Mucosa of gallbladder (tissue), 1 donor: Measurements from ENCODE around the gene UPF2. TPM values are rescaled to one million over a fixed set of nuclear protein-coding genes. Genes with fewer than 3 reads are reported as not detected.
"Not testable (repeated sequence)": the region's sequence is repeated elsewhere in the genome, so short reads cannot be mapped to it uniquely, and the experiment has no call there.

Source experiments
- DNase-seq: peaks from one replicate; pipeline ENCODE4 v3.0.0-alpha.2; 2020; ENCODE audit warnings: low spot score
- total RNA-seq: library from RNA; stranded (reverse); gene quantifications from one replicate; pipeline ENCODE4 v1.2.1, GENCODE V29; 2021
- donor health status: DM: no; HTN: no; CAD: no.

UPF2 gene
- total RNA-seq, 1 donor from 2014 or later, result 15.8 TPM

DNA sequence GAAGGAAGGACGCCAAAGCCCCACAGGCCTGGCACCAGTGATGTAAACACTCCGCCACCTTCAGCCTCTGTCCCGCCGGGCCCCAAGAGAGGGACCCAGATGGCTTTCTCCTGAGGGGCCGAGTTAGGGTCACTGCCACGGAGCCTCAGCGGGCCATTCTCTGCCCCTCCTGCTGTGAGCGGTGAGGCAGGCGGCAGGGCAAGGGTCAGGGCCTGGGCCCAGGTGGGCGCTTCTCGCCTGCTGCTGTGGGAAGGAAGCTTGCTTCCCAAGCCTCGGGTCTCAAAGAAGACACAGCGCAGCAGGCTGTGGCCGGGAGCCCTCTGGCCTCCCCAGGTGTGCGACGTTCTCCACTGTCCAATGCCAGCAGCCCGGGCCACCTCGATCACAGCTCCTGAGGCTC lies 134.7 kb downstream of the UPF2 start:
- DNase-seq, result no peak

DNA sequence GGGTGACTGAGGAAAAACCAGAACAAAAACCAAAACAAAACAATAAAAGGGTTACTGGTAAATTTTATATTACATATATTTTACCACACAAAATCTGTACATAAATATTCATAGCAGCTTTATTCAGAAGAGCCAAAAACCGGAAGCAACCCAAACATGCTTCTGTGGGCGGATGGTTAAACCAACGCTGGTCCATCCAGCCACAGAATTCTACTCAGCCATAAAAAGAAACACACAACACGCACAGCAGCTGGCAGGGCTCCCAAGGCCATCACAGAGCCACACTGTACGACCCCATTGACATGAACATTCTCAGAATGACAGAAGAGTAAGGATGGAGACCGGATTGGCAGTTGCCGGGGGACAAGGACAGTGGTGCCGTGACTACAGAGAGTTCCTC lies 135.9 kb downstream of the UPF2 start:
- no peak for DNase-seq

- DNase-seq, result no peak
Measured at GRCh38 chr10:11902646-11903045, 140.0 kb downstream of the UPF2 start.

DNA sequence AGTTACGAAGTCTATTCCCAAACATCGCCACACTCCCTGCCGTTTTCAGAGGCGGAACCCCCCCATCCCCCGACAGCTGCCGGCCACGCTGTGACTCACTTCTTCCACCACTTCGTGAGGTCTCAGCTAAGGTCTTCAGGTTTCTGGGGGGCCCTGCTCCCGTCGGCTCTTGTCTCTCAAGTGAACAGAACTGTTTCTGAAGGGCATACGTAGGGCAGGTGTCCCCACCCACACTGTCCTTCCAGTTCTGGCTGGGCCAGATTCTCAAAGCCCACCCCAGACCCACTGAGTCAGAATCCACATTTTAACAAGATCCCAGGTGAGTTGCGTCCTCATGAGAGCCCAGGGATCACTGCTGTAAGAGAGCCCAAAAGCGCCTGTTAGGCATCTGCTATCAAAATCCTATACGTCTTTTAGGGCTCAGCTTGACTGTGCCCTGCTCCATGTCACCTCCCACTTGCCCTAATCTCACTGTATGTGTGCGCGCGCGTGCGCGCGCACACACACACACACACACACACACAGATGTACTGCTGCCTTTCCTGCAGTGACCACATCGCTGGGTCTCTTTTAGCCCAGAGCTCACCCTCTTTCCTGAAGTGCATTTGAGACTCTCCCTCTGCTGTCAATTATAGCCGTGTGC lies 140.7 kb downstream of the UPF2 start:
- DNase-seq, result no peak

- DNase-seq, result no peak
Measured at GRCh38 chr10:11901454-11901832, 141.2 kb downstream of the UPF2 start.

DNA sequence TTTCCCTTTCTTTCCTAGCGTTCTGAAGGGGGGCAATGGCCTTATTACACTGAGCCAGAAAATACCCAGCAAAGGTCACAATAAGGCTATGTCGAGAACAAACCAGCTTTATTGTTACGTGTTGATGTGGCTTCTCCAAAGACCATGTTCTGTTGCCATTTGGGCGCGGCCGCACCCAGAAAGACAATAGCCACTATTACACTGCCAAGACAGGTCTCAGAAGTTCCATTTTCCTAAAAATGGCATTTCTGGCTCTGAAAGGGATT lies 141.6 kb downstream of the UPF2 start:
- DNase-seq, result no peak

DNA sequence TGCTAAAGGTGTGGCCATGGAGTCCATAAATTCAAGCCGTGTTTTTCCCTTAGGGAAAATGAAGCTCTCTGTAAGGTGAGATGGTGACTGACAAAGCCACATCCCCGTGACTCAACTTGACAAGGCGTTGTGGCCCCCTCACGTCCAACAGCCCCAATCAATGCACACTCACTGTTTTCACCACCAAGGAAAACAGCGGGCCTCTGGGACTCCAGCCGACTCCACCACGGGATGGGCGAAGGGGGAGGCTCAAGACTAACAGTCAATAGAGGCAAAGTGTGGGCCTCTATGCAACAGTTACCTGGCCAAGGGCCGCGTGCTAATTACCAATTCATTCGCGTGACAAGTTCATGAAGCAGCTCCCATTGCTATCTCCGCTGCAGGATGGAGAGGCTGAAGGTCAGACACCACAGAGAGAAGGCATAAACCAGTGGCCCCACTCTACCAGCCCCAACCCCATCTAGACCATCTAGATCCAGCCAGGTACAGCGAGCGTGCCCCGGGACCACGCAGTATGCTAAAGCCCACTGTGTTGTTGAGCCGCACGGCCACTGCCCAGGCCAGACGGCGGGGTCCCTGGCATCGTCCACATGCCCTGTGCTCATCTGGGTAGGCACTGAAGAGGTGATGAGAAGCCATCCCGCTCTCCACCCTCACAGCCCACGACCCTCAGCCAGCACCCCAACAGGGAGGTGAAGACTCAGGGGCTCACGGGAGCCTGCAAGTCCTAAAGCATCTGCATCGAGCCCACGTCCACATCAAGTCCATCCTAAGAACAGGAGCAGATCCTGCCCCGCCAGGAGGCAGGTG lies 143.3 kb downstream of the UPF2 start:
- no peak for DNase-seq

GRCh38 chr10:11898372-11899066 lies 144.1 kb downstream of the UPF2 start:
- DNase-seq, result peak; percentile 44

DNA sequence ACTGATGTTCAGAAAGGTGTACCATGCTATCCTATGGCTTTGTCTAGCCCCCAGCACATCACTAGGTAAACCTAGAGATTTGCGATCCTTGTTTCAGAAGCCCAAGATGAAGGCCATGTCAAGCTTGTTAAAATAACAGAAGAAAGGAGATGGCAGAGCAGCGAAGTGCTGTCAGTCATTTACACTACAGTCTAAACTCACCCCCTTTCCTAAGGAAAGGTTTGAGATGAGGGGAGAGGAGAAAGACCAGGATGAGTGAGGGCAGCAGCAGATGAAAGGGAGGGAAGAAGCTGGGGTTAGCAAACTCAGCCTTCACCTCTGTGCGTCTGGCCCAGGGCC lies 144.6 kb downstream of the UPF2 start:
- no peak for DNase-seq

DNA sequence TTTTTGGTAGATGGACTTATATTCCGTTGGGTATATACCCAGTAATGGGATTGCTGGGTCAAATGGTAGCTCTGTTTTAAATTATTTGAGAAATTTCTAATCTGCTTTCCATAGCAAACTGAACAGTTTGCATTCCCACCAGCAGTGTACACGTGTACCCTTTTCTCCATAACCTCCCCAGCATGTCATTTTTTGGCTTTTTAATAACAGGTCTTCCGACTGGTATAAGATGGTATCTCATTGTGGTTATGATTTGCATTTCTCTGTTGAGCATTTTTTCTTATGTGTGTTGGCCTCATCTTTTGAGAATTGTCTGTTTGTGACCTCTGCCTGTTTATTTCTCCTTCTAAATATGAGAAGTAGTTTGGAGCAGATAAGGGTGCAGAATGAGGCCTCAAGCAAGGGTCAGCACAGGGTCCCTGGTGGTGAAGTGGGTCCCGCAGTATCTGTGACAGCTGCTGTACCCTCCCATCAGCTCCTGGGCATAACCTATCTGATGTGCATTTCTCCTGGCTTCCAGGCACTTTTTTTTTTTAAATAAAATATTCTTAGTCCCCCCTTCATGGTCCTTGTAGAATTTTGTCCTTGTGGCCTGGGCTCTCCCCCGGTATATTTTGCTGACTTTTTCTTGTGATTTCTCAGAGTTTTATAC lies 145.9 kb downstream of the UPF2 start:
- no peak for DNase-seq

- no peak for DNase-seq
Measured at GRCh38 chr10:11895598-11895997, 147.0 kb downstream of the UPF2 start.

DNA sequence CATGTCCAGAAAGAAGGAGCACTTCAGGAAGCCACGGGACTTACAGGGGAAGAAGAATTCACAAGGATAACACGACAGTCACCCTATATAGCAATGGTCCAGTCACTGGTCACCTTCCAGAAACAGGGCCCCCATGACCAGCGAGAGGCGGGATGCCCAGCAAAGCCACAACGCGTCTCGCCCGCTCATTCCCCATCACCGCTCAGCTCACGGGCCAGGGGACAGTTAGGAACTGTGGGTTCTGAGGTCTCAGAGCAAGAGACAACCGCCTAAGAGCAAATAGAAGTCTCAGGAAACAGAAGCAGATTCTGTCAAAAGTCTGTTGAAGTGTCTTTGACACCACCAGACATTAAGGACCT lies 147.5 kb downstream of the UPF2 start:
- DNase-seq, result no peak

DNA sequence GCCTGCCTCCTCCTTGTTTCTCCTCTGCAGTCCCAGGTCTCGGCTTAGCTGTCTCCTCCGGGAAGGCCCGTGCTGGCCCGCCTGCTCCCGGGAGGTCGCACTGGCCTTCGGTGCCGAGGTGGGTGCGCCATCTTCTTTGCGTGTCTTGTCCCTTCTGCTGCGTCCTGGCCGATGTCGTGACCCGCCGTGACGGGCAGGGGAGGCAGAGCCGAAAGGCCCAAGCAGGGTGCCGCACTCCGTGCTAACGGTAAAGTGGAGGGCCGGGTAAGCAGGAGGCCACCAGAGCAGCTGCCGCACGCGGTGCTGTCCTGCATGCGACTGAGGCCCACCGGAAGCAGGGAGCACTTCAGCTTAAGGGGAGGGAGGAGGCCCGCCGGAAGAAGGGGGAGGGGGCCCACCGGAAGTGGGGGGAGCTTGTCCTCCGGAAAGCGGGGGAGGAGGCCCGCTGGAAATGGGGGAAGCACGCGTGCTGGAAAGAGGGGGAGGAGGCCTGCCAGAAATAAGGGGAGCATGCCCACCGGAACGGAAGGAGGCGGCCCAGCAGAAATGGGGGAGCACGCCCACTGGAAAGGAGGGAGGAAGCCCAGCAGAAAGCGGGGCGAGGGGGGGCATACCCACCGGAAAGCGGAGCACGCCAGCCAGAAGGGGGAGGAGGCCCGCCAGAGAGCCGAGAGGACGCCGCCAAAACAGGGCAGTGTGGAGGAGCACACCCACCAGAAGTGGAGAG lies 148.1 kb downstream of the UPF2 start:
- DNase-seq, result no peak

DNA sequence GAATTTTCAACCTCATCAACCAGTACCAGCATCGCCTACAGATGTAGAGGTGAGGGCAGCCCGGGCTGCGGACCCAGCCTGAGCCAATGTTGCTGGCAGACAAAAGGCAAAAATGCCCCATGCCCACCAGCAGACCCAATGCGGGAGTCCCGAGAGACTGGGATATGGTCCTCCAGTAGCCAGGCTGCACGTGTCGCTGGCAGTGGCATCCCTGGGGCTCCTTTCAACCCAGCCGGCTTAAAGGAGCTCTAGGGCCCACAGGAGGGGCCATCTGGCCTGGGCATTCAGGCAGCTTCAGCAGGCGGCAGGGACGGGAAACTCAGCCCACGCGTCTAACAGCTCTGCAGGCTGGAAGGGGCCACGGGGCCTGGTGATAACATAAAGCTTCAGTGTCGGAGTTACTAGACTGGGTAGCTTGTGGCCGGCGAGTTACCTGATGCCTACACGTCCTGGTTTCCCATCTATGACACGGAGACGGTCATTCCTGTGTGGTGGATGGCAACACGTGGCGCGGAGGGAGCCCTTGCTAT lies 148.8 kb downstream of the UPF2 start:
- DNase-seq, result no peak

DNA sequence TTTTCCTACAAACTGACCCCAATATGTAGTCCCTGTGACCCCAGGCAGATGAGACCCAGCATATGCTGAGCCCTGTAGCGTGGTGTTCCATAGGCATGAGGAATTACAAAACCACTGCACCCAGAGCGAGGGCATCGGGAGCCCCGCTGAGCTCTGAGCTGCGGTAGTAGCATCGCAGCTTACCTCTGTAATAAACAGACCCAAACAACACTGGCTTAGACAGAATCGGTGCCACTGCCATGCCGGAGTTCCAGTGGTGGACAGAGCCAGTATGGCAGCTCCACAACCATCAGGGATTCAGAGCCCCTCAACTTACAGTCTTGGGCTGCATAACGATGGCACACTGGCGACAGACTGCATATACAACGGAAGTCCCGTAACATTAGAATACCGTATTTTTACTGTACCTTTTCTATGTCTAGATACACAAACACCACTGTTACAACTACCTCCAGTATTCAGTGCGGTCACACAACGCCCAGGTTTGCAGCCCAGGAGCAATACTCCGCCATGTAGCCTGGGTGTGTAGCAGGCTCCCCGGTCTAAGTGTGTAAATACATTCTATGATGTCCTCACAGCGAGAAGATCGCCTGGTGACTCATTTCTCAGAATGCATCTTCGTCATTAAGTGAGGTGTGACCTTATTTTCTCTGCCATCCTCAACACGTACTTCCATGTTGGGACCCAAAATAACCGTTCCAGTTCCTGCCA lies 150.7 kb downstream of the UPF2 start:
- no peak for DNase-seq

DNA sequence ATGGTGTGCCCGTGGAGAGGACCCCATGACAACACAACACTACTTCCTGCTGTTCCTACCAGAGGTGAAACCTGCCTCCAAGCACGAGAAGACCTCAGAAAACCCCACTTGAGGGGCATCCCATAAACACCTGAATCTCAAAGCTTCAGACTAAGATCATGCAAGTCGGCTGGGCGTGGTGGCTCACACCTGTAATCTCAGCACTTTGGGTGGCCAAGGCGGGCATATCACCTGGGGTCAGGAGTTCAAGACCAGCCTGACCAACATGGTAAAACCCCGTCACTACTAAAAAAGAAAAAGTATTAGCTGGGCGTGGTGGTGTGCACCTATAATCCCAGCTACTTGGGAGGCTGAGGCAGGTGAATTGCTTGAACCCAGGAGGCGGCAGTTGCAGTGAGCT lies 153.3 kb downstream of the UPF2 start:
- DNase-seq, result not testable (repeated sequence)

DNA sequence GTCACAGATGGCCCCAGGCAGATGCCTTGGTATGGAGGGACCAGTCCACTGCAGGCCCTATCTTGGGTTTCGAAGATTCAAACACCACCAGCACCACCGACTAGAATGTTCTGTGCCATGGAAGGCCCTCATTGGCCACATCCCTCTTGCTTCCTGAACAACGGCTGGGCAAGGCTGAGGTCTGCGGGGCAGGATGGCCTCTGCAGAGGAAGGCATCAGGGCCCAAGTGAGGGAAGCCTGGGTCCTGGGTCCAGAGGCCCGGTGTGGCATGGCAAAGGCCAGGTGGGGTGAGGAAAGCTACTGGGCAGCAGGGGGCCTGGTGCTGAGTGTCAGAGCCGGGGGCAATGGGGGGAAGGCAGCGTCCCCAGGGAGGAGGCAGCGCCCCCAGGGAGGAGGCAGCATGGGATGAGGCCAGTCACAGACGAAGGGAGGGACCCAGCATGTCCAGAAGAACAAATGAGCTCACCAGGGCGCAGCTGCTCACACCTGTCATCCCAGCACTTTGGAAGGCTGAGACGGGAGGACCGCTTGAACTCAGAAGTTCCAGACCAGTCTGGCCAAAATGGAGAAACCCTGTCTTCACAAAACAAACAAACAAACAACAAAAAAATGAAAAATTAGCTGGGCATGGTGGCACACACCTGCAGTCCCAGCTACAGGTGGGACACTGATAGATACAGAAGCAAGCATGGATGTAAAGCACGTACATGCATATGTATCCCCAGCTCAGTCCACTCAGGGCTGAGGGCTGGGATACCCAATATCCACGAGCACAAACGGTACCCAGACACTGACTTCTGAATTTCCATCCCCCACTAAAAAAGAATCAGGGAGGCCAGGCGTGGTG lies 155.0 kb downstream of the UPF2 start:
- no peak for DNase-seq

DNA sequence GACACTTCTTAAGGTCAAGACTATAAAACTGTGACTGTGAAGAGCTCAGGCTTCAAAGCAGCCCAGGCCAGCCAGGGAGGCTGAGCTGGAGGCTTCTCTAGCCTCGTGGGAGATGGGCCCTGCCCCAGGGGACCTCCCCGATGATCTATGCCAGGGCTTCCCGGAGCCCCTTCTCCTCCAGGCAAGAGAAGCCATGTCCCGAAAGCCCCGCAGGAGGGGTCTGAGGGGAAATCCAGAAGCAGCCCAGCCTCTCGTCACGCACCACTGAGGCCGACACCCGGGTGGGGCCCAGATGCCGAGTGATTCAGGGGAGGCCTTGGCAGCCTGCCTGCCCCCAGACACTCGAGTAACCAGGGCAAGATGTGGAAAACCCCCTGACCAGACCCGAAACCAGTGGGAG lies 155.8 kb downstream of the UPF2 start:
- DNase-seq, result no peak

DNA sequence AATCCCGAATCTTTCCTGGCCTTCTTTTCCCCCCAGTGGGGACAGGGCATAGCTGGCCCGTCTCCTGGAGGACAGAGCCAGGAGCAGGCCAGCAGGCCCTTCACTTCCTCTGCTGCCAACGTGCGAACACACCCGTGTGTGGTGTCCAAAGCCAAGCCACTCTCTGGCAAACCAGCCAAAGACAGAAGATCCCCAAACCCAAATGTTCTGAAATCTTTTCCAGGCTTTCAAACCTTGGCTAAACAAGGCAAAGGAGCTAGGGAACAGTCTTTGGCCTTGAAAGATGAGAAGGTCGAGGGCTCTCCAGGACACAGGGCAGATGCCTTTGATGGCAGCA lies 156.5 kb downstream of the UPF2 start:
- no peak for DNase-seq

GRCh38 chr10:11885437-11886137 lies 157.0 kb downstream of the UPF2 start:
- DNase-seq, result no peak
